OCI-M1 (cell line): ENCODE data around the gene HBG2.
"Not testable (repeated sequence)": the region's sequence is repeated elsewhere in the genome, so short reads cannot be mapped to it uniquely, and the experiment has no call there.

Experiments used
- DNase-seq: peaks from one replicate; lab custom pipeline; 2025; lab: John Stamatoyannopoulos, UW

The HBG2 gene

DNA sequence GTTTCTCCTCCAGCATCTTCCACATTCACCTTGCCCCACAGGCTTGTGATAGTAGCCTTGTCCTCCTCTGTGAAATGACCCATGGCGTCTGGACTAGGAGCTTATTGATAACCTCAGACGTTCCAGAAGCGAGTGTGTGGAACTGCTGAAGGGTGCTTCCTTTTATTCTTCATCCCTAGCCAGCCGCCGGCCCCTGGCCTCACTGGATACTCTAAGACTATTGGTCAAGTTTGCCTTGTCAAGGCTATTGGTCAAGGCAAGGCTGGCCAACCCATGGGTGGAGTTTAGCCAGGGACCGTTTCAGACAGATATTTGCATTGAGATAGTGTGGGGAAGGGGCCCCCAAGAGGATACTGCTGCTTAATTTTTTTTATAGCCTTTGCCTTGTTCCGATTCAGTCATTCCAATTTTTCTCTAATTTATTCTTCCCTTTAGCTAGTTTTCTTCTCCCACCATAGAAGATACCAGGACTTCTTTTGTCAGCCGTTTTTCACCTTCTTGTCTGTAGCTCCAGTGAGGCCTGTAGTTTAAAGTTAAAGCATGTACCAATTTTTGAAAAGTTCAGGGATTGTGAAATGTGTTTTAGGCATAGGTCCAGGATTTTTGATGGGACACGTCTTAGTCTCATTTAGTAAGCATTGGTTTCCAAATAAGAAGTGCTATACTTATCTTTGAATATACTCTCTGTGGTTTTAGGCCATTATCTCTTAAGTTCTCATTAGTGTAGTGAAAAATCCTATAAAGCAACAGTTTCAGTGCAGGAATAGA, at the start of gene HBG2:
Gene HBG2, minus strand, starts transcription at position 136 of the 768 bp plus-strand sequence. Its CDS starts 53 bp downstream, at position 83.
- DNase-seq, result peak; percentile 71

DNA sequence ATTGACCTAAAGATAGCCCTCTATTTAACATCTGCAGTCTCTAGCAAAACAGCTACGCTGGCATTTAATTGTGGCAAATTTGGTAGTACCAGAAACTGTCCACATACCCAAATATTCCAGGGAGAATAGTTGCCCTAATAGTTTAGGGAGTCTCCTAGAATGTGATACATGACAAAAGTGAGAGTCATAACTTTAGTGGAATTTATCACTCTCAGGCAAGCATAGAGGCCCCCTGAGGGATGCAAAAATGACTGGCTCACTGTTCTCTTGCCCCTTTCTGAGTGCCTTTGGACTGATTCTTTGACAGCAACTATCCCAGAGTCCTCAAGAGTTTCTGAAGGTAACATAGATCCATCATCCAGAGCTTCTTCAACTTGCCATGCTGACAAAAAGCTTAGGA, 49.5 kb upstream of the HBG2 start:
- no peak for DNase-seq

DNA sequence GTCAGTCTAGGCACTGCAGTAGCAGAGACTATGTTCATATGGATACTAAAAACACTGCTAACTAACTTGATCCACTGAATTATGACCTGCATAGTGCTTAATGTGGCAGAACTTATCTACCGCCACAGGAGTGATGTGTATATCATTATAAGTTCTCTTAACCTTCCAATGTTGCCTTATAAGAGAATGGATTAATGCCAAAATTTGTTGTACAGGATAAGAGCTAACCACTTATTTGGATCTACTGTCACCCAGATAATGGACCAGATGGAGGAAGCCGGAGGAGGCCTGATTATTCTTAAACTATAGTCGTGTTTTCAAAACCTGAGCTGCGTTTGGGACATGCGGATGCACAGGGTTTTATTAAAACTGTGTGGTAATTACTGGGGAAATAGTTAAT, 49.0 kb upstream of the HBG2 start:
- DNase-seq, result peak; percentile 25

DNA sequence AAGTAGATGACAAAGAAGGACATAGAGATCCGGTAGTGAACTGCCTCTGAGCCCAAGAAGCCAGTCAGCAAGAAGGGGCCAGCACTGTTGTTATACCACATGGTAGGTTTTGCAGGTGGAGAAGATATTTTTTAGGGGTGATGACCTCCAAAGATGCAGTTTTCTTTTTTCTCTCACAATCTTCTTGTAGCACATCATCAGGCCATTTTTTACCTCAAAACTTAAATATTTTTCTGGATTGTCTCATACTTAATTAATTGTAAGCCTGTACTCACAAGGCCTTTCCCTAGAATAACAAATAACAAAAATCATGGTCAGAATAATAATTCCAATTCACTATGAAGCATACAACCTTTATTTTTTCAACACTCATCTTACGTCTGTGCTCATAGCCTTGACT, 47.3 kb upstream of the HBG2 start, which contains the start of gene OR51B4:
Gene OR51B4, minus strand, starts transcription at position 101 of the 400 bp plus-strand sequence. Its CDS starts 0 bp downstream, at position 101.
- DNase-seq, result no peak

DNA sequence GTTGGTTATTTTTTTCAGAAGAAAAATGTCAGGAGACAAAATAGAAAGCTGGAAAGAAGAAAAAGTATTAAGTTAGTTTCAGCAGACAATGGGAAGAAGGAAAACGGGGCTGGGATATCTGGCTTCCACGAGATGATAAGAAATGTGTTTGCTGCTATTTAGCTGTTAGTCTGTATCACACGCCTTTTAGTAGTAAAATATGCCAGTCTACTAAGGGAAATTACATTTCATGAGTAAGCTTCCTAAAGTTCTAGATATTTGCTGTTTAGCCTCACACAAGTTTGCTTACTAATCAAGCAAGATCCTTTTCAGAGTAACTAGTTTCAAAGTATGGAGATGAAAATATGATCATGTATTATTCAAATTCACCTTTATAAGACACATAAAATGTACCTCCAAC, 45.7 kb upstream of the HBG2 start:
- no peak for DNase-seq

DNA sequence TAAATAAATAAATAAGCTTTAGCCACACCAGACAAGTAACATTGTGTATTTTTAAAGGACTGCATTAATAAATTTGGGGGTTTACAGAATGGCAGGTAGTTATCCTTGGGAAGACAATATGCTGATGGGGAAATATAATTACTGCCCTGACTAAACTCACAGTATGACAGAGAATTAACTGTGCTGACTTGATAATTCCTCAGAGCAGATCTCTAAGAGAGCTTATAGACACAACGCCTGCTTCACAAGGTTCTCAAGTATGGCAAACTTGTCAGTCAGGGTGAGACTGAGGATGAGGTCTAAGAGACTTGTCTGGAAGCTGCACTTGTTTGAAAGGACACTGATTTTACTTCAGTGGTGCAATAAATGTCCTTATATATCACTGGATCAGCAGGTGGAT, 43.9 kb upstream of the HBG2 start:
- no peak for DNase-seq

DNA sequence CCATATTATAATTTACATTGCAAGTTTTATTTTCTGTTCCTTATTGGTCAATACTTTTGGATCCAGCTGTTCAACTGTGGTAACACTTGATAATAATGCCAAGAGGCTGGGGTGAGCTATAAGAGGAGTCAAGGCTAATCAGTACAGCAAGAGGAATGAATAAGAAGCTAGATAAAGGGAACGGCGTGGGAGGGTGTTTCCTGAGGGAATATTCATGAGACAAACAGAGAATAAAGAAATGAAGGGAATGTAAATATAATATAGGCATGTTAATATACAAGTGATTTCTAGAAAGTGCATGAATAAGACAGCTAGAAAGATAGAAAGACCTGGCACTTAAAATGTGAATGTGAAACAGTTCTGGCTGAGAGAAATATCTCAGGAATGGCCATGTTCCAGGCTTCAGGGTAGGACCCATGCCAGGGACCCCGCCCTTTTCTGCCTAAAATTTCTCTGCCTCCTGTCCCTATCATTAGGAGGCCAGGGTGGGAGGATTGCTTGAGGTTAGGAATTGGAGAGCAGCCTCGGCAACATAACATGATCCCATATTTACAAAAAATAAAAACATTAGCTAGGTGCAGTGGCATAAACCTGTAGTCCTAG, 43.2 kb upstream of the HBG2 start:
- DNase-seq, result peak; percentile 46

DNA sequence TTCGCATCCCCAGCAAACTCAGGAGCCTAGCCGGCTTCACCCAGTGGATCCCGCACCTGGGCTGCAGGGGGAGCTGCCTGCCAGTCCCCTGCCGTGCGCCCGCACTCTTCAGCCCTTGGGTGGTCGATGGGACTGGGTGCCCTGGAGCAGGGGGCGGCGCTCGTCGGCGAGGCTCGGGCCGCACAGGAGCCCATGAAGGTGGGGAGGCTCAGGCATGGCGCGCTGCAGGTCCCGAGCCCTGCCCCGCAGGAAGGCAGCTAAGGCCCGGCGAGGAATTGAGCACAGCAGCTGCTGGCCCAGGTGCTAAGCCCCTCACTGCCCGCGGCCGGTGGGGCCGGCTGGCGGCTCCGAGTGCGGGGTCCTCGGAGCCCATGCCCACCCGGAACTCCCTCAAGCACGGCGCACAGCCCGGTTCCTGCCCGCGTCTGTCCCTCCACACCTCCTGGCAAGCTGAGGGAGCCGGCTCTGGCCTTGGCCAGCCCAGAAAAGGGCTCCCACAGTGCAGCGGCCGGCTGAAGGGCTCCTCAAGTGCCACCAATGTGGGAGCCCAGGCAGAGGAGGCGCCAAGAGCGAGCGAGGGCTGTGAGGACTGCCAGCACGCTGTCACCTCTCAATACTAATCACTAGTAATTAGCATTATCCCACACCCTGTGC, 39.9 kb upstream of the HBG2 start:
- DNase-seq, result not testable (repeated sequence)

DNA sequence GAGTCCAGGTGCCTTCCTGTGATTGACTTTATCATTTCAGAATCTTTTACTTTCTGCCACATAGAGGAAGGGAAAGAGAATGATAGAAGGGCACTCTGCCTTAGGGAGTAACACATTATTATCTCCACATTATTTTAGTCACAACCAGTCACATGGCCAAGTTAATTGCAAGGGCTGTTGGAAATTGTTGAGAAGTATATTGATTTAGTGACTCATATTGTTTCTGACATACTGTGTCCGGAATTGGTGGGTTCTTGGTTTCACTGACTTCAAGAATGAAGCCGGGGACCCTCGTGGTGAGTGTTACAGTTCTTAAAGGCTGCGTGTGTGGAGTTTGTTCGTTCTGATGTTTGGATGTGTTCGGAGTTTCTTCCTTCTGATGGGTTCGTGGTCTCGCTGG, 38.4 kb upstream of the HBG2 start:
- no peak for DNase-seq

DNA sequence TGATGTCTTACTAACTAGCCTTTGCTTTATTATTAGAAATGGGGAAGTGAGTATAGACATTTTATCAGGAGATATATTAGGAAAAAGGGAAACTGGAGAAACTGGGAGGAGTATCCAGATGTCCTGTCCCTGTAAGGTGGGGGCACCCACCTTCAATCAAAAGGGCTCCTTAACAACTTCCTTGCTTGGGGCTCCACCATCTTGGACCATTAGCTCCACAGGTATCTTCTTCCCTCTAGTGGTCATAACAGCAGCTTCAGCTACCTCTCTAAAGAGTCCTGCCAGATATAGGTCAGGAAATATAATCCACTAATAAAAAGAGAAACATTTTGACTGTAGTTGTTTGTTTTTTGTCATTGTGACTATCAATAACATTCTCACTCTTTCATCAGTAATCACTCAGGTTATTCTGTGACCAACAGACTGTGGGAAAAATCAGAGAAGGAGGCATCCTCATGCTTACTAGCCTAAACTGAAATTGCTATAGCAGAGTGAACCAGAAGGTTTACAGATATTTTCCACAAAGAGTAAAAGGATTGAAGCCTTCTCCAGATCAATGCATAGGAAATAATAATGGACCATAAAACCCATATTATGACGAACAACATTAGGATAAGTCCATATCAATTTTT, 36.7 kb upstream of the HBG2 start:
- DNase-seq, result peak; percentile 89

DNA sequence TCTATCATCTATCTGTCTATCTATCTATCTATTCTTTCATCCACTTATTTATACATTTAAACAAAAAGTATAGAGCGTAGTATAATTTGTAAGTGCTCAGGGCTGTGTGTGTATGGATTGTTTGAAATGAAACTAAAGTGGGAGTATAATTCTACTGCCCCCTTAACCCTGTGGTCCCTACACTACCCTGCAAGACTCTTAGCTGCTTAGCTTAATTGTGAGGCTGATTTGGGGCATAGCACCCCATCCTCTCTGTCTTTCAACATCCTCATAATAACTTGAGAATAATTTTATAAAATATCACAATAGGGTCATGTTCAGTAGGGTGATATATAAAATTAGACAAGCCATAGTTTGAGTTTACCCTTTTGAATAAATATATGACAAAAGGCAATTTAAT, 35.5 kb upstream of the HBG2 start:
- peak; percentile 35 for DNase-seq

DNA sequence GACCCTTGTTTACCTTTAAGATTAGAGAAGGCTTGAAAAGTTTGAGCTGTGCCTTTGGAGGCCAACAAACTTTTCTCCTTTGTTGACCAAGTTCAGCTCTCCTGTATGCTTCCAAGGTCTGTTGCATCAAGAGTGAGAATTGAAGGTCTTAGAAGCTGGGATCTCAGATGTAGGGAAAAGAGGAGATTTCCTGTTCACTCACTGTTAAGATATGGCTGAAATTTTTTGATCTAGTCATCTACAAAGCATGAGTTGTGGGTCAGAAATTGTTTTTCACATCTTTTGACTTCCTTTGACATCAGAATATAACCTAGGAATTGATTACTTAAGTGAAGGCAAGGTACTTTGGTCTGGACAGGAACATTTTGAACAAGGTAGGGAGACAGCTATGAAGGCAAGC, 35.1 kb upstream of the HBG2 start:
- no peak for DNase-seq

DNA sequence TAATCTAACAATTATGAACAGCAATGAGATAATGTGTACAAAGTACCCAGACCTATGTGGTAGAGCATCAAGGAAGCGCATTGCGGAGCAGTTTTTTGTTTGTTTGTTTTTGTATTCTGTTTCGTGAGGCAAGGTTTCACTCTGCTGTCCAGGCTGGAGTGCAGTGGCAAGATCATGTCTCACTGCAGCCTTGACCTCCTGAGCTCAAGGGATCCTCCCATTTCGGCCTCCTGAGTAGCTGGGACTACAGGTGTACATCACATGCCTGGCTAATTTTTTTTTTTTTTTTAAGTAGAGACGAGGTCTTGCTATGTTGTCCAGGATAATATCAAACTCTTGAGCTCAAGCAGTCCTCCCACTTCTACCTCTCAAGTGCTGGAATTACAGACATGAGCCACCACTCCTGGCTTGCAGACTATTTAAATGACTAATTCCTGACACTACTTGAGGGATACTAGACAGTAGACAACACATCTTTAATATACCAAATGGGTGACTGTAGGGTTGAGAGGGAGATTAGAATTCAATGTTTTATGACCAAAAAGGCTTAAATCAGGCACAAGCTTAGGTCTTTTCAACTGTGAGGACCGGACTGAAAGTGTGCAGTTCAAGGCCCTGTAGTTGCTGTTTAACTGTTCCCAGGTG, 34.4 kb upstream of the HBG2 start:
- DNase-seq, result peak; percentile 61

DNA sequence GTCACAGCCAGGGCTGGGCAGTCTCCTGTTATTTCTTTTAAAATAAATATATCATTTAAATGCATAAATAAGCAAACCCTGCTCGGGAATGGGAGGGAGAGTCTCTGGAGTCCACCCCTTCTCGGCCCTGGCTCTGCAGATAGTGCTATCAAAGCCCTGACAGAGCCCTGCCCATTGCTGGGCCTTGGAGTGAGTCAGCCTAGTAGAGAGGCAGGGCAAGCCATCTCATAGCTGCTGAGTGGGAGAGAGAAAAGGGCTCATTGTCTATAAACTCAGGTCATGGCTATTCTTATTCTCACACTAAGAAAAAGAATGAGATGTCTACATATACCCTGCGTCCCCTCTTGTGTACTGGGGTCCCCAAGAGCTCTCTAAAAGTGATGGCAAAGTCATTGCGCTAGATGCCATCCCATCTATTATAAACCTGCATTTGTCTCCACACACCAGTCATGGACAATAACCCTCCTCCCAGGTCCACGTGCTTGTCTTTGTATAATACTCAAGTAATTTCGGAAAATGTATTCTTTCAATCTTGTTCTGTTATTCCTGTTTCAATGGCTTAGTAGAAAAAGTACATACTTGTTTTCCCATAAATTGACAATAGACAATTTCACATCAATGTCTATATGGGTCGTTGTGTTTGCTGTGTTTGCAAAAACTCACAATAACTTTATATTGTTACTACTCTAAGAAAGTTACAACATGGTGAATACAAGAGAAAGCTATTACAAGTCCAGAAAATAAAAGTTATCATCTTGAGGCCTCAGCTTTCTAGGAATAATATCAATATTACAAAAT, 33.7 kb upstream of the HBG2 start:
- peak; percentile 93 for DNase-seq

DNA sequence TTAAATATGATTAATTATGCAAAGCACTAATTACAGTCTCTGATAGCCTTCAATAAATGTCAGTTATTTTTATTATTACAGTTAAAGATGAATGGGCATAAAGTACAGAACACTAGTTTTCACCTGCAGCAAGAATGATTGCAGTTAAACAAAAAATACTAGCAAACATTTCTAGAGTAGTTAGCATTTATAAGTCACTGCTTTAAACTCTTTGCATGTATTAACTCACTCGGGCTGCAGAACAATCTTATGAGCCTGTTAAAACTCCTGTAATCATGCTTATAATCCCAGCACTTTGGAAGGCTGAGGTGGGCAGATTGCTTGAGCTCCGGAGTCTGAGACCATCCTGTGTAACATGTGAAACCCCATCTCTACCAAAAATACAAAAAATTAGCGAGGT, 32.3 kb upstream of the HBG2 start:
- no peak for DNase-seq

DNA sequence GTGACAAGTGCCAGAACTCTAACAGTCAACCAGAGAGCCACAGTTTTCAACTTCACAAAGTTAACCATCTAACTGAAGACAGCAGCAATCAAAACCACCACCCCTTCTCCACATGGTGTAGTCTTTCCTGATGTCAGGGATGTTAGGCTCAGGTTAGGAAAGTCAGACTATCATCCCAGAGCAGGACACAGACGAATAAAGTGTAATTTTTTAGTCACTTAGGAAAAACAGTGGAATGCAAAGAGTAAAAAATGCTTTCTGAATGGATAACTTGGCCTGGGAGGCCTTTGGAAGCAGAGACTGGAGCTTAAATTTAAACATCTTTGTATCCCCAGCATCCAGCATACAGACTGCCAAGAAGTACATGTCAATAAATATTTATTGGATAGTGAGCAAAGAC, 31.8 kb upstream of the HBG2 start:
- DNase-seq, result peak; percentile 23

DNA sequence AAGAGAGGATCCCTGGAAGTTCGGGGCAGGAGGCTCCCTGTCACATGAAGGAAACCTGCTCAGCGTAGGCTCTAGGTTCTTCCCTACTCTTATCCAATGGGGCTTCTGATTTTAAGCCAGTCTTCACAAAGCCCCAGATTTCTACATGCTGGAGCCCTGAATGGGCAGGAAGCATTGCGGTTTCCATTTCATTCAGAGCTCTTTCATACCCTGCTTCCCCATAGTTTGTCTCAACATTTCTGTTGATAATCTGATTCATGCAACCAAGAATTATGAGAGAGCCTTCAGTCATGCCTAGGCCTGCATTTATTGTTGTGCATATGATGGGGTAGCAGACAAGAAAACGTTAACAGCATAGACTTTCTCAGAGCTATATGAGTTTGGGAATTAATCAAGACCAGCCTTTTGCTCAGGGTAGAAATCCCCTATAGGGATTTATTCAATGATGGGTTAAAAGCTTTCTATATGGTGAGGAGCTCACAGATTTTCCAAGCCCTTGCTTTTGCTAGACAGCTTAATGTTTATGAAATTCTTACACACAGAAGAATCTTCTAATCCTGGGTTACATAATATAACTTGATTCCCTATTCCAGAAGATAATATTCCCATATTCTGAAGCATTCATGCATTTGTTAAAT, 31.2 kb upstream of the HBG2 start:
- peak; percentile 63 for DNase-seq

DNA sequence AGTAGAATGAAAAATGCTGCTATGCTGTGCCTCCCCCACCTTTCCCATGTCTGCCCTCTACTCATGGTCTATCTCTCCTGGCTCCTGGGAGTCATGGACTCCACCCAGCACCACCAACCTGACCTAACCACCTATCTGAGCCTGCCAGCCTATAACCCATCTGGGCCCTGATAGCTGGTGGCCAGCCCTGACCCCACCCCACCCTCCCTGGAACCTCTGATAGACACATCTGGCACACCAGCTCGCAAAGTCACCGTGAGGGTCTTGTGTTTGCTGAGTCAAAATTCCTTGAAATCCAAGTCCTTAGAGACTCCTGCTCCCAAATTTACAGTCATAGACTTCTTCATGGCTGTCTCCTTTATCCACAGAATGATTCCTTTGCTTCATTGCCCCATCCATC, 30.1 kb upstream of the HBG2 start:
- peak; percentile 80 for DNase-seq

DNA sequence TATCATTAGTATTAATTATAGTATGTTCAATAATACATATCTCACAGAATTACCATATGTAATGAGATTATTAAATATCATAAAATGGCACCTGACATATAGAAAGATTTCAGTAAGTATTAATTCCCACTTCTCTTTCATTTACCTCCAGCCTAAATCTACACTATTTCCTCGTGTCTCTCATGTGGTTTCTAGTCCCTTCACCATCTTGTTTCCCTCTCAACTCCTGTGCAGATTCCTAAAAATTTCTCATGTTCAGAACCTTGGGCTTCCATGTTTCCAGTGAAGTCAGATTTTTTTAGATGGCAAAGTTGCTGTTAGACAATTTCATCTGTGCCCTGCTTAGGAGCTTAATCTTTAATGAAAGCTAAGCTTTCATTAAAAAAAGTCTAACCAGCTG, 29.3 kb upstream of the HBG2 start:
- DNase-seq, result no peak

DNA sequence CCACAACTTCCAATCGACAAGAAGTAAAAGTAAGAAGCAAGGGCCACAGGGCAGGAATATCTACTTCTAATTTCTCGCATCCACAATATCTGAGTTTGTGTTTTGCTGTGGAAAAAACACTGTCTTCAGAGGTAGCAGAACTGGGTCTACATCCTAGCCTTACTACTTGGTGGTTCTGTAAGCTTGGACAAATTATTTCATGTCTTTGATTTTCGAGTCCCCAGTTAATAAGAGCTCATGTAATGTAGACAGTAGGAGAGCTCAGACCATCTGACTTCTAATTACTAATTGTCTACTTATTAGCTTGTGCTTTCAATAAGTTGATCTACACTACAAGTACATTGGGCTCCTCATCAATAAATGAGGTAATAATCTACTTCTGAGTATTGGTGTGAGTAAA, 28.5 kb upstream of the HBG2 start:
- no peak for DNase-seq

DNA sequence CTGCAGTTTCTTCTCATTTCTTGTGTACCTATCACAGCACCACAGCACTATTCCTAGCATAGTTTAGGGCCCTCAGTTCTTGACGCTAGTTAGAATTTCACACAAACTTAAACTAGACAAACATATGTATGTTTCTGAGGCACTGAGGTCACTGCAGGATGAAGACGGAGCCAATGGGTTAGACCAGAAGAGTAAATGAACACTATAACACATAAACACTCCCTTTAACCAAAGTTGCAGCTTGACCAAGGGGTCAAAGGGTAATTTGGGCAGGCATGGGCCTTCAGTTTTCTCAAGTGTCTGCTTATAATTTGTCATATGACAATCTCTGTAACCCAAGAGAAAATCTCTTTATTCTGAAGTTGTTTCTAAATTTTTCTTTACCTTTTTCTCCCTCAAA, 28.0 kb upstream of the HBG2 start:
- no peak for DNase-seq
